NCI-H146 (cell line): ENCODE data around the gene WIF1.

Experiments used
- DNase-seq: peaks from one replicate; lab custom pipeline; 2025; lab: John Stamatoyannopoulos, UW

WIF1 gene, protein sequence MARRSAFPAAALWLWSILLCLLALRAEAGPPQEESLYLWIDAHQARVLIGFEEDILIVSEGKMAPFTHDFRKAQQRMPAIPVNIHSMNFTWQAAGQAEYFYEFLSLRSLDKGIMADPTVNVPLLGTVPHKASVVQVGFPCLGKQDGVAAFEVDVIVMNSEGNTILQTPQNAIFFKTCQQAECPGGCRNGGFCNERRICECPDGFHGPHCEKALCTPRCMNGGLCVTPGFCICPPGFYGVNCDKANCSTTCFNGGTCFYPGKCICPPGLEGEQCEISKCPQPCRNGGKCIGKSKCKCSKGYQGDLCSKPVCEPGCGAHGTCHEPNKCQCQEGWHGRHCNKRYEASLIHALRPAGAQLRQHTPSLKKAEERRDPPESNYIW

DNA sequence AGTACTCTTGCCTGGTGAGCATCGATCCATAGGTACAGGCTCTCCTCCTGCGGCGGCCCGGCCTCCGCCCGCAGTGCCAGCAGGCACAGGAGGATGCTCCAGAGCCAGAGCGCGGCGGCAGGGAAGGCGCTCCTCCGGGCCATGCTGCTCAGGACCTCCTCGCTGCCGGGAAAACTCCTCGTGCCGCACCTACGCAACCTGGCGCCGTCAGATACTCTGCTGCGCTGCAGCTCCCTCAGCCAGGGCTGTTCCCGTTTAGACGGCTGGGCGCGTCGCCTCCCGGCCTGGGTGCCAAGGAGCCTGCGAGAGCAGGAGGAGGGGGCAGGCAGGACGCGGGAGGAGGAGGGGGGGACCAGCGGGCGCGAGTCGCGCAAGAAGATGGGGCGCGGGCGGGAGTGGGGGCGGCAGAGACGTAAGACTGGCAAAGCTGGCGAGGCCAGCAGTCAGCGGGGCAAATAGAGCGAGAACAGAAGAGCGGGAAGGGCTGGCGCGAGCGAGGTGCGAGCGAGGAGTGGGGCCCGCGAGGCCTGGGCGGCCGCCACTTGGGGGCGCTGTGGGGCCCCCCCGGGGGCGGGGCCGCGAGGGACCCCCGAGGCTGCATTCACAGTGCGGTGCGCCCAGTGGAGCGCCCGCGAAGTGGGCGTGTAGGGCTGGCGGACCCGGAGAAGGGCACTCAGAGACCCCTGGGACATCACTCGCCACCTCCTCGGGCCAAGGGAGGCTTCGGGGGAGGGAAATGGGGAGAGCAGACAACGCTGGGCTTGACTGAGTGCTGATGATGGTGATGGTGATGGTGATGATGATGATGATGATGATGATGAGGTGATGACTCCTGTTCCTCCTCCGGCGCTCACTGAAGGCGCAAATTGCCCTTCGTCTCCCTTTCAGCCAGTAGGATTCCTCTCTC lies at the start of gene WIF1:
WIF1 (minus strand) TSS at position 257 of the 907 bp plus-strand sequence; CDS start at position 143, 114 bp downstream.
- DNase-seq, result peak; percentile 55

DNA sequence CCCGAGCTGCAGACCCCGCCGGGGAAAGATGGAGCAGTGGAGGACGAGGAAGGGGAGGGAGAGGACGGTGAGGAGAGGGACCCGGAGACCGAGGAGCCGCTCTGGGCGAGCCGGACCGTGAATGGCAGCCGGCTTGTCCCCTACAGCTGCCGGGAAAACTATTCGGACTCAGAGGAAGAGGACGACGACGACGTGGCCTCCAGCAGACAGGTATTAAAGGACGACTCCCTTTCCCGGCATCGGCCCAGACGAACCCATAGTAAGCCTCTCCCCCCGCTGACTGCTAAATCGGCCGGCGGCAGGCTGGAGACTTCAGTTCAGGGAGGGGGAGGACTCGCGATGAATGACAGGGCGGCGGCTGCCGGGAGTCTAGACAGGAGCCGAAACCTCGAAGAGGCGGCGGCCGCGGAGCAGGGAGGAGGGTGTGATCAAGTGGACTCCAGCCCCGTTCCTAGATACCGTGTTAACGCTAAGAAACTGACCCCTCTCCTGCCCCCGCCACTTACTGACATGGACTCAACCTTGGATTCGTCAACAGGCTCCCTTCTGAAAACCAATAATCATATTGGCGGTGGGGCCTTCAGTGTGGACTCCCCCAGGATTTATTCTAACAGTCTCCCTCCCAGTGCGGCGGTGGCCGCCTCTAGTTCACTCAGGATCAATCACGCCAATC lies 49.2 kb upstream of the WIF1 start:
- peak; percentile 73 for DNase-seq

DNA sequence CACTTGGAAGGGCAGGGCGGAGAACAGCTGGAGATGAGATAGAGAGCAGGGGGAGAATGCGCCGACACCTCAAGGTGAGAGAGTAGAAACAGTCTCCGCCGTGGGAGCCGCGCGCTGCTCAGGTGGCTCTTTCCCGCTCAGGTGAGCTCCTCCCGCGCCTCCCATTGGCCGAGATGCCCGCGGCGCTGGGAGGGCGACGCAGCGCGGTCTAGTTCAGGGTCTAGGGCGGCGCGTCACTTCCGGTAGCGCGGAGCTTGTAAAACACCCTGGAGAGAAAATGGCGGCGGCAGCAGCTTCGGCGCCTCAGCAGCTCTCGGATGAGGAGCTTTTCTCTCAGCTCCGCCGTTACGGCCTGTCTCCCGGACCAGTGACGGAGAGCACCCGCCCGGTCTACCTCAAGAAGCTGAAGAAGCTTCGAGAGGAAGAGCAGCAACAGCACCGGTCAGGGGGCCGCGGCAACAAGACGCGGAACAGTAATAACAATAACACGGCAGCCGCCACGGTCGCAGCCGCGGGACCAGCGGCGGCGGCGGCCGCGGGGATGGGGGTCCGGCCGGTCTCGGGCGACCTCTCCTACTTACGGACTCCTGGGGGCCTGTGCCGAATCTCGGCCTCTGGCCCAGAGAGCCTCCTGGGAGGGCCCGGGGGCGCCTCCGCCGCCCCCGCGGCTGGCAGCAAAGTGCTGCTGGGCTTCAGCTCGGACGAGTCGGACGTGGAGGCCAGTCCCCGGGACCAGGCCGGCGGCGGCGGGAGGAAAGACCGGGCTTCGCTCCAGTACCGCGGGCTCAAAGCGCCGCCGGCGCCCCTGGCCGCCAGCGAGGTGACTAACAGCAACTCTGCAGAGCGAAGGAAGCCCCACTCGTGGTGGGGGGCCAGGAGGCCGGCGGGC lies 48.5 kb upstream of the WIF1 start, which contains the start of gene LEMD3:
LEMD3 (plus strand) TSS at position 264 of the 889 bp plus-strand sequence; CDS start at position 278, 14 bp downstream.
- DNase-seq, result peak; percentile 97

DNA sequence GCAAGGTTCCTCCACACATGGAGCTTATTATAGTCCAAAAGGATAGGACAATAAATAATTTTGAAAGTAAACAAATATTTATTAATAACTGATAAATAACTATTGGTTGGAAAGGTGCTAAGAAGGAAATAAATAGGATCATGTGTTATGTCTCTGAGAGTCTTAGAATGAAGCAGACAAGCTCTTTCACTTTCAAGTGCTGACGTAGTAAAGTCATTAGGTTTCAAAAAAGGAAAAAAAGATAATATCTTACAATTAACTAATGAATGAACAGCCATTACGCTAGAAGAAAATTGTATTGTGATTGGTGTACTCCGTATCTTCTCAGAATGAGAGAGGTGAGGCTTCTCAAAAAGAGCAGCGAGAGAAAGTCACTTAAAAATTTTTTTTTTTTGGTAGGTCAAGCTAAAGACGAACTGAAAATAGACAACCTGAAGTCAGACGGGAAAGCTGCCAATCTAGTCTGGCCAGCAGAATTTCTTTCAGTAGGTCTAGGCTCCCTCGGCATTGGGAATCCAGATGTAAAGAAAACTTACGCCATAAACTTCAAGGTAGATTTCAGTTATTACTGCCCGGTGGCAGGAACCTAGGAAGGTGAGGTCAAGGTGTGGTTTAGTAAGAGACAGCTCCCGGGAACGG lies 47.7 kb upstream of the WIF1 start:
- DNase-seq, result no peak

DNA sequence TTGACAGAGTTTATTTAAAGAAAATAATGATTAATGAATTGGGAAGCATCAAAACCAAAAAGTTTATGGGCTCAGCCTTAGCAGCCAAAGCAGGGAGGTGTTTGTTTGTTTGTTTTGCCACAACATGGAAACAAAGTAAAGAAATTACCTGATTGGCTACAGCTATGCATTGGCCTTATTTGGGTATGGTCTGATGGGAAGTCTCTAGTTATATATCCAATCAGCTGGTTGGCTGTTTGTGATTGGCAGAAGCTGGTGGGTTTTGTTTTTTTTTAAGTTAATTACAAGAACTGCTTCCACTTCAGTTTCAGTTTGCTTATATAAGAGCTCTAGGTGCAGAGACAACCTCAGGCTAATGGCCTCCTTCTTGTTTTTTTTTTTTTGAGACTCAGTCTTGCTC lies 43.7 kb upstream of the WIF1 start:
- no peak for DNase-seq

DNA sequence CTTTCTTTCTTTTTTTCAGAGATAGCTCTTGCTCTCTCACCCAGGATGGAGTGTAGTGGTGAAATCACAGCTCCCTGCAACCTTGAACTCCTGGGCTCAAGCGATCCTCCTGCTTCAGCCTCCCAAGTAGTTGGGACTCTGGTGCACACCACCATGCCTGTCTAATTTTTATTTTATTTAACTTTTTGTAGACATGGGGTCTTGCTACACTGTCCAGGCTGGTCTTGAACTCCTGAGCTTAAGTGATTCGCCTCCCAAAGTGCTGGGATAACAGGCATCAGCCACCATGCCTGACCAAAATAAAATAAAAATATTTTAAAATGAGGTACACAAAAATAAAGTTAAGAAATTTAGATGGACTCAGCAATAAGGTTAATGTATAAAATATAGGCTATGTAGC lies 43.1 kb upstream of the WIF1 start:
- DNase-seq, result no peak

DNA sequence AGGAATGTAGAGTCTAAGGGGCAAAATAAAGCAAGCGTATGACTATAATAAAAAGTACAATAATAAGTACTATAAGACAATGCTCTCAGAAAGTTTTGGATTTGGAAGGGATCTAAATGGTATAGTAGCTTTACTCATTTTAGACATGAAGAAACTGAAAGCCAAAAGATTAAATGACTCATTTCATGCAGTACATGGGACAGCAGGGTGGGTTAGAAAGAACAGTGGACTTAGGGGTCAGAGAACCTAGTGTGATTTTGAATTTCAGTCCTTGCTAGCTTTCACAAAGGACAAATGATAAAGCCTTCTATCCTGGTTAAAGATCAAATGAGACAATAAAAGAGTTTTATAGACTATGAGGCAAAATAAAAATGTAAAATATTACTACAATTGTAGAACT lies 41.5 kb upstream of the WIF1 start:
- no peak for DNase-seq

DNA sequence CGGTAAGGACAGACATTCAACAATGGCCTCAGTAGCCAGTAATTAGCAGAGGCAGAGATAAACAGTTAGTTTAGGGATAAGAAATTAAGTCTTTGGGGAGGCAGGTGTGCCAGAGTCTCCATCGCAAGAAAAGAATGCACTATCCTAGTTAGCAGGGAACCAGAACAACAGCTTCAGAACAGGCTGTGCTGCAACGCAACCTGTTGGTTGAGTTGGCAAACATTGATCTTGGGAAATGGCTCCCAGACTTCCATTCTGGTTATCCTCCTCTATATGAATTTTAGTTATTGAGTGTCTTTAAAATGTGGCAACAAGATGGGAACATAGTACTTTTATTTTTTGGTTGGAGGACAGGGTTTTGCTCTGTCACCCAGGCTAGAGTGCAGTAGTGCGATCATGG lies 36.0 kb upstream of the WIF1 start:
- no peak for DNase-seq

DNA sequence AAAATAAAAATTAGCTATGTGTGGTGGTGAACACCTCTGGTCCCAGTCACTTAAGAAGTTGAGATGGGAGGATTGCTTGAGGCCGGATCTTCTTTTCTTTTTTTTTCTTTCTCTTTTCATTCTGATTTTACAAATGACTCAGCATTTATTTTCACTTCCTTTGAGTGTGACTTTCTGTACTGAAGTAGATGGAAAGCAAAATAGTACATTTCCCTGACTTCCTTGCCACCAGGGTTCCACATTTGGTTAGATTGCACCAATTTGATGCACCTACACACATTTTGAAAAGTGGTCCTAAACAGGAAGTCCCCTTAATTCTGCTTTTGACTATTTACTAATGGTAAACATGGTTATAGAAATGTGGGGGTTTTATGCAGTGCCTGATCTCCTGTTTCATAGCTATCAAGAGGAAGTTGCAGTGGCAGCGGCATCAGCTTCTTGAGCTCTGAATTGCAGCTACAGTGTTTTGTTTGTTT lies 35.3 kb upstream of the WIF1 start:
- DNase-seq, result no peak

DNA sequence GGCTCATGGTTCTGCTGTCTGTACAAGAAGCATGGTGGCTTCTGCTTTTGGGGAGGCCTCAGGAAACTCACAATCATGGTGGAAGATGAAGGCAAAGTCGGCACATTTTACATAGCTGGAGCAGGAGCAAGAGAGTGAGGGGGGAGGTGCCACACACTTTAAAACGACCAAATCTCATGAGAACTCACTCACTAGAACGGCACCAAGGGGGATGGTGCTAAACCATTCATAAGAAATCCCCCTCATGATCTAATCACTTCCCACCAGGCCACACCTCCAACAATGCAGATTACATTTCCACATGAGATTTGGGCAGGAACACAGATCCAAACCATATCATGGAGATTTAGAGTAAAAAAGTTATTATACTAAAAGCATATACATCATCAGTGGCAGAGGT lies 34.7 kb upstream of the WIF1 start:
- DNase-seq, result no peak

DNA sequence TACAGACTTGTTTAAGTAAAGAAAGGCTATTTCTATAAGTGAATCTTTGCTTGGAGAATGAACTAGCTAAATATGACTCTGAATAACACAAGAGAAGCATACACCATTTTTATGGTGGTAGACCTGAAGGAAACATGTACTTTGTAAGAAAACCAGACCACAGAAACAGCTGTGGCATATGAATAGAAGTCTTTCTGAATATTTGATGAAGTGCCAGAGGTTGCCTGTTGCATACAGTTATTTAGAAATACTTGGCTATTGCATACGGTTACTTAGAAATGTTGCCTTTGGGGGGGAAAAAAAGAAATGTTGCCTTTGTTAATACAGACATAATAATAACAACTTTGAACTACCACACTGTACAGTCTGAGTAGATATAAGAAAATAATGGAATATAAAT lies 31.5 kb upstream of the WIF1 start:
- DNase-seq, result no peak

DNA sequence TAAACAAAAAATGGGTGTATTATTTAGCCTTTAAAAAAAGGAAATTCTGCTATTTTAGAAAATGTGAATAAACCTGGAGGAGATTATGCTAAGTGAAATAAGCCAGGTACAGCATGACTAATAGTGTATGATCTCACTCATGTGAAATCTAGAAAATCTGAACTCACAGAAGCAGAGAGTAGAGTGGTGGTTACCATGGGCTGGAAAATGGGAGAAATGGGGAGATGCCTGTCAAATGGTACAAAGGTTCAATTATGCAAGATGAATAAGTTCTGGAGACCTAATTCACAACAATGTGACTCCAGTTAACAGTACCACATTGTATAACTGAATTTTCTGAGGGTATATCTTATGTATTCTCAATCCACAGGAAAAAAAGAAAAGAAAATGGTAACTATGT lies 30.9 kb upstream of the WIF1 start:
- no peak for DNase-seq

DNA sequence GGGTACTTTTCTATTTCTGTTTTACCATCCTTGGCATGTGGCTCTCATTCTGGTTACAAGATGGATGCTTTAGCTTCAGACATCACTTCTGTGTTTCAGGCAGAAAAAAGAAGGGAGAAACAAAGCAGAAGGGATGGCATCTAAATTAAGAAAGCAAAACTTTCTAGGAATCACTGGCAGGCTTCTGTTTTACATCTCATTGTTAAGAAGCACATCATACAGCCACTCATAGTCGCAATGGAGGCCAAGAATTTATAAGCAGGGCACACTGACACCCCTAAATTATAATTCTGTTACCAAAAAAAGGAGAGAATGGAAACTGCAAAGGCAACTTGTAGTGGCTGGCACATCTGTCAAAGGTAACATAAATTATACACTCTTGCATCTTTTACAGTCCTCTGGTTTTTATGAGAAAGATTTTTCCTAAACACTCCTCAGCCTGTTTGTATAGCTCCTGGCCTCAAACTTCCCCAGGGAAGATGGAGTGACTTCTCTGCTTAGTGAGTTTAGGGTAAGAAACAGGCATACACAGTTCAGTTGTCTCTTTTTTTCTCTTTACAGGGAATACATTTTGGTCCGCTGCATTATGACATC lies 26.3 kb upstream of the WIF1 start:
- DNase-seq, result no peak

DNA sequence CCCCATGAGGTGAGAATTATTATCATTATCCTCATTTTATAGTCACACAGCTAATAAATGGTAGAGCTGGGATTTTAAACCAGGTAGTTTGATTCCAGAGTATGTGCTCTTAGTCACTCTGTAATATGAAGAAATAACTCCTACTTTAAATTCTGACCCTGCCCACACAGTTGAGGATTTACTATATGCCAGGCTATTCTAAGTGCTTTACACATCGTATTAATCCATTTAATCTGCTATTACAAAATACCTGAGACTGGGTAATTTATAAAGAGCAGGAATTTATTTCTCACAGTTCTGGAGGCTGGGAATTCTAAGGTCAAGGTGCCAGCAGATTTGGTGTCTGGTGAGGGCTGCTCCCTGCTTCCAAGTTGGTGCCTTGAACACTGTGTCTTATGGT lies 19.6 kb upstream of the WIF1 start:
- DNase-seq, result no peak

DNA sequence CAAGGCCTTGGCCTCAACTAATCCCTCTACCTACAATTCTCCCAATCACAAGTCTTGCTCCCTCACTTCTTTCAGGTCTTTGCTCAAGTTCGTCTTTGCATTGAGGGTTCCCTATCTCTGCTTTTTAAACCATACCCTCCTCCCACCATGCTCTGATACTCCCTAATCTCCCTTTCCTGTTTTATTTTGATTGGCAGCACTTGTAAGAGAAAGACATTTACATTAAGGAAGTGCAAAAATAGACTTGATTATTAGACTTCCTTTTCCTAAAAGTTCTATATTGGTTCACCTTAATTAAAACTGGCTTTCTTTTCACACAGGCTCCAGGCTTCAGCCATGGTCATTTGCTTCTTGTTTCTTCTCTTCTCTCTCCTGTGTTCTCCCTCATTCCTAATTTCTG lies 18.3 kb upstream of the WIF1 start:
- DNase-seq, result no peak

DNA sequence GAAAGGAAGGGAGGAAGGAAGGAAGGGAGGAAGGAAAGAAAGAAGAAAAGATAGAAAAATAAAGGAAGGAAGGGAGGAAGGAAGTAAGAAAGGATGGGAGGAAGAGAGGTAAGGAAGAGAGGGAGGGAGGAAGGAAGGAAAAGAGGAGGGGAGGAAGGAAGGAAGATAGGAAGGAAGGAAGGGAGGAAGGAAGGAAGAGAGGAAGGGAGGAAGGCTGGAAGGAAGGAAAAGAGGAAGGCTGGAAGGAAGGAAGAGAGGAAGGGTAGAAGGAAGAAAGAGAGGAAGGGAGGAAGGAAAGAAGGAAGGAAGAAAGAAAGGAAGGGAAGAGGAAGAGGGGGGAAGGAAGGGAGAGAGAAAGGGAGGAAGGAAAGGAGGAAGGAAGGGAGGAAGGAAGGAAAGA lies 12.8 kb upstream of the WIF1 start:
- no peak for DNase-seq

DNA sequence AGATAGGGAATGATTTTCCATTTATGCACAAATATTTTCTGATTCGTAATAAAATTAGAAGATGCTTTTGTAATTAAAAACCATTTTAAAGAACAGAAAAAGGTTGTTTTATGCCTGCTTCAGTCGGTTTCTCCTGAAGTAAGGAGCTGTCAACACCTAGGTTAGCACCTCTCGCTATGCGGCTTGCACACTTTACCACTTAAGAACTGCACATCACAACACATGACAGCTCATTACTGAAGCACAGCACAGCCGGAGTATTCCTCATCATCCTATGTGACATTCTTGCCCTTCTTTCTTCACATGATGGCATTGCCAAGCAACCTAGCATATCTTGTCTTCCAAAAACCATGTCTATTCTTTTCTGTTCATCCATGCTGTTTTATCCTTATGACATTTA lies 5.4 kb upstream of the WIF1 start:
- no peak for DNase-seq

DNA sequence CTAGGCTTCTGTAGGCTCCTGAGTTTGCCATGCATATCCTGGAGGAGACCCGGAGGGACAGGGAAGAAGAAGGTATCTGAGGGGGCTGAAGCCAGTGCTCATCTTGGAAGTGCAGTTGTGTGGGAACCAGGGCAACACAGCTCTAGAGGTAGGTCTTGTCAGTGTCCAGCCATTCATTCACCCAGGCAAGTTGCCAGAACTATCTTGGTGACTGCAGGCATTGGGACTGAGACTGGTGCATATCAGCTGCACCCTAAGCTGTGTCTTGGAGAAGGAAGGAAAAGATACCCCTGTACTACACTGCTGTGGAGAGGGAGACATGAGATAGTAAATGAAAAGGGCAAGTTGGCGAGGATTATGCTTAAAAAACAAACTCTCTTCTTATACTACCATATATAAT lies 4.9 kb upstream of the WIF1 start:
- no peak for DNase-seq

DNA sequence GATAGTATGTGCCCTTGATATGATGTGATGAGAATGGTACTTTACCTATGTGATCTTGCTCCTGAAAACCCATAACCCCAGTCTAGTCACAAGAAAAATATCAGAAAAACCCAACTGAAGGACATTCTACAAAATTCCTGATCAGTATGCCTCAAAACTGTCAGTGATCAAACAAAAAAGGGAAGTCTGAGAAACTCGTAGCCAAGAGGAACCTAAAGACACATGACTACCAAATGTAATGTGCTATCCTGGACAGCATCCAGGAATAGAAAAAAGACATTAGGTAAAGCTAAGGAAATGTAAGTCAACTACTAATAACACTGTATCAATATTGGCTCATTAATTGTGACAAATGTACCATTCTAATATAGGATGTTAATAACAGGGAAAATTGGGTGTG lies 4.1 kb upstream of the WIF1 start:
- DNase-seq, result no peak

DNA sequence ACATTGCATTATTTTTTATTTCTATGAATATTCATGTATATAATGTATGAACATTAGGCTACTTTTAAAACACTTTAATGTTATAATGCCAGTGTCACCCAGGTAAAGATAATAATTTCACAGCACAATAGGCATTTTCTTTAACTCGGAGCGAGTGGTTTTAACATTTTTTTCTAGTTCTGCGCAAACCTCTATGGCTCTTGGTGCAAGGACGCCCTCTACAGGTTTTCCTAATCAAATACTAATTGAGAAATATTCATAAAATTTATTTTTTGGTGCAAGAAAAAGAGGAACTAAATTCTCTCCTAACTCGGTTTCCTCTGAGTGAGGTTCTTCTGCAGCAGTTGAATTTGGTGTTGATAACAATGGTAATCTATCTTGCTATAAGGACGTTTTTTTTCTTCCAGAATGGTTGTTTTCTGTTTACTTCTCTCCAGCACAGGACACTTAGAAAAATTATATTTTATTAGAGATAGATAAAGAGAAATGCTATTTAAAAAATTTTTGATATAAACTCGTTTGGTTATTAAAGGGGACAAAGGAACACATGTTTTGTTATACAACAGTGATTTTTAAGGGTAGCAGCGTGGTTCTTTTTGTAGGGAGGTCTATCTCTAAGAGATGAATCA lies 2.4 kb upstream of the WIF1 start:
- peak; percentile 18 for DNase-seq
